GM12878 (cell line): ENCODE results near the gene CDKL5. TPM values are rescaled to one million over a fixed set of nuclear protein-coding genes. Genes with fewer than 3 reads are reported as not detected.

Experiments used
- ATAC-seq: fragments of 200-7000 bp; cut with Tn5 transposase; 3 replicates; pipeline ENCODE4 v1.9.1; 2020; ENCODE audit warnings: mild to moderate bottlenecking, moderate library complexity
- BruUV-seq: library from RNA; stranded (reverse); fragments of 400-500 nt; replicated peaks from 2 replicates; lab custom pipeline; 2021; lab: Mats Ljungman, UMichigan
- CTCF ChIA-PET: fragments of 300-600 bp; sonication (Branson Sonifier 250); formaldehyde crosslinking; extraction: SDS; loops from one replicate; lab custom pipeline; 2021; ENCODE audit warnings: inconsistent platforms; lab: Yijun Ruan, JAX
- POLR2A ChIA-PET: fragments of 350-600 bp; formaldehyde crosslinking; extraction: SDS; loops from one replicate; lab custom pipeline; 2021; ENCODE audit warnings: inconsistent platforms; lab: Charles Lee
- RAD21 ChIA-PET: fragments of 300-600 bp; sonication (Branson Sonifier 250); formaldehyde crosslinking; loops from one replicate; lab custom pipeline; 2023; ENCODE audit warnings: antibody characterized with exemption; ENCODE audit not compliant: unreplicated experiment; lab: Charles Lee
- SMC1A ChIA-PET: fragments of 300-600 bp; sonication (Branson Sonifier 250); formaldehyde crosslinking; loops from one replicate; lab custom pipeline; 2023; ENCODE audit not compliant: unreplicated experiment, uncharacterized antibody; lab: Charles Lee
- DNase-seq: peaks from one replicate; pipeline ENCODE4 v3.0.0-alpha.2; 2011; ENCODE audit warnings: low read depth, low spot score
- FAIRE-seq: peaks from 3 replicates; lab custom pipeline; 2011; peaks lifted over from hg19 to GRCh38; lab: Jason Lieb, UNC
- H2AFZ ChIP-seq: 2 replicates; pipeline ENCODE4 v1.6.0; 2011; ENCODE audit warnings: low read depth, low read length, control low read depth; ENCODE audit not compliant: control insufficient read depth
- H3K27ac ChIP-seq: 2 replicates; pipeline ENCODE4 v1.5.1; 2011; ENCODE audit warnings: control low read depth; ENCODE audit not compliant: control insufficient read depth, insufficient read depth
- H3K27me3 ChIP-seq, 2 experiments: replicated peaks in 1 of 2; 2 replicates each; pipeline versions ENCODE4 v1.6.0 to v1.6.1; 2011; ENCODE audit warnings: low read length in 1 of 2; ENCODE audit not compliant: control insufficient read depth in 2 of 2, insufficient read depth in 2 of 2
- H3K36me3 ChIP-seq, 2 experiments: 2 replicates each; pipeline ENCODE4 v1.5.1; 2011; ENCODE audit warnings: low read length in 1 of 2; ENCODE audit not compliant: control insufficient read depth in 2 of 2, insufficient read depth in 2 of 2
- H3K4me1 ChIP-seq: 2 replicates; pipeline ENCODE4 v1.6.1; 2011; ENCODE audit warnings: mild to moderate bottlenecking, low read length, moderate library complexity, mixed read lengths; ENCODE audit not compliant: control insufficient read depth, insufficient read depth
- H3K4me2 ChIP-seq: 2 replicates; pipeline ENCODE4 v1.6.0; 2011; ENCODE audit warnings: control low read depth; ENCODE audit not compliant: control insufficient read depth, insufficient read depth
- H3K4me3 ChIP-seq: fragments of 200-600 bp; sonication (generic); 2 replicates; pipeline ENCODE4 v1.5.1; 2016
- H3K79me2 ChIP-seq: 2 replicates; pipeline ENCODE4 v1.6.0; 2011; ENCODE audit warnings: low read length; ENCODE audit not compliant: control insufficient read depth, insufficient read depth
- H3K9ac ChIP-seq: 2 replicates; pipeline ENCODE4 v1.8.0; 2011; ENCODE audit warnings: low read length, control low read depth, mixed read lengths; ENCODE audit not compliant: control insufficient read depth, insufficient read depth
- H3K9me3 ChIP-seq: replicated peaks from 3 replicates; pipeline ENCODE4 v1.5.1; 2011; ENCODE audit warnings: mild to moderate bottlenecking, low read length; ENCODE audit not compliant: control insufficient read depth, insufficient read depth
- H4K20me1 ChIP-seq: 2 replicates; pipeline ENCODE4 v1.6.0; 2011; ENCODE audit not compliant: control insufficient read depth, insufficient read depth
- CREM ChIP-seq: IDR thresholded peaks from 2 replicates; pipeline ENCODE4 v1.6.1; 2014; ENCODE audit warnings: antibody characterized with exemption, low read depth
- EGR1 ChIP-seq, 2 experiments: IDR thresholded peaks; 1 replicate in 1 of 2; 2 replicates in 1 of 2; pipeline ENCODE4 v1.6.1; 2011 to 2012; ENCODE audit warnings: low read depth in 2 of 2, low read length in 2 of 2, borderline replicate concordance in 1 of 2, mild to moderate bottlenecking in 1 of 2, moderate library complexity in 1 of 2
- ELK1 ChIP-seq: IDR thresholded peaks from 2 replicates; pipeline ENCODE4 v1.6.1; 2012; ENCODE audit warnings: low read depth, low read length, improper control_type of control experiment
- EZH2 ChIP-seq: IDR thresholded peaks from 2 replicates; pipeline ENCODE4 v1.6.1; 2012; ENCODE audit warnings: low read depth, mild to moderate bottlenecking, control low read depth, inconsistent platforms, low read length, borderline replicate concordance; ENCODE audit not compliant: control insufficient read depth
- GATAD2B ChIP-seq: fragments of 450-650 bp; conservative IDR thresholded peaks from 2 replicates; pipeline ENCODE4 v1.6.1; 2017; ENCODE audit warnings: low read depth, mild to moderate bottlenecking, moderate library complexity
- KAT2A ChIP-seq: conservative IDR thresholded peaks from 2 replicates; pipeline ENCODE4 v1.6.1; 2011; ENCODE audit warnings: low read depth, low read length; ENCODE audit not compliant: control insufficient read depth
- NBN ChIP-seq: fragments of 450-650 bp; IDR thresholded peaks from 2 replicates; pipeline ENCODE4 v1.6.1; 2016
- NR2F1 ChIP-seq: fragments of 450-650 bp; conservative IDR thresholded peaks from 2 replicates; pipeline ENCODE4 v1.6.1; 2017; ENCODE audit warnings: mild to moderate bottlenecking
- POLR2A ChIP-seq: IDR thresholded peaks from 2 replicates; pipeline ENCODE4 v1.6.1; 2011; ENCODE audit warnings: low read depth, mild to moderate bottlenecking, low read length
- SKIL ChIP-seq: fragments of 450-650 bp; IDR thresholded peaks from 2 replicates; pipeline ENCODE4 v1.6.1; 2017; ENCODE audit warnings: mild to moderate bottlenecking, low read depth, inconsistent platforms; ENCODE audit not compliant: poor library complexity, severe bottlenecking
- TCF12 ChIP-seq: IDR thresholded peaks from 2 replicates; pipeline ENCODE4 v1.6.1; 2011; ENCODE audit warnings: low read depth, mild to moderate bottlenecking, low read length
- ZBTB11 ChIP-seq: fragments of 450-650 bp; formaldehyde crosslinking; IDR thresholded peaks from 2 replicates; pipeline ENCODE4 v1.5.0; 2022; ENCODE audit warnings: mild to moderate bottlenecking, missing genetic modification characterization
- WGBS: methylation state at CpG from one replicate; pipeline ENCODE4 v1.1.6; 2016; ENCODE audit warnings: low lambda C conversion rate; ENCODE audit not compliant: insufficient replicate concordance, insufficient coverage; ENCODE audit errors: missing lambda C conversion rate; 5-methylcytosine and 5-hydroxymethylcytosine counted together
- in situ Hi-C: fragments of 300-500 bp; cut with MboI; formaldehyde crosslinking; loops from 9 replicates; pipeline ENCODE4 v1.14.3; 2018; ENCODE audit warnings: mixed read lengths
- intact Hi-C: fragments of 100-400 bp; cut with micrococcal nuclease; formaldehyde crosslinking; loops from one replicate; pipeline ENCODE4 v1.14.2; 2022; ENCODE audit not compliant: unreplicated experiment
- polyA plus RNA-seq, 11 experiments: library from polyadenylated mRNA; depleted of rRNA in 4 of 11; unstranded in 6 of 11; stranded (reverse) in 5 of 11; fragments of >200 nt; fragmentation: Nextera tagmentation in 4 of 11; fragmentation: Illumina TruSeq in 1 of 11; extraction: Ambion mirVana in 4 of 11; extraction: Trizol in 1 of 11; gene quantifications; 1 replicate in 1 of 11; 2 replicates in 10 of 11; pipeline versions ENCODE4 v1.2.1 to v1.2.3, GENCODE V29; 2011 to 2016; ENCODE audit warnings: inconsistent platforms in 2 of 11, missing spikeins in 2 of 11, low read depth in 1 of 11
- total RNA-seq, 4 experiments: library from RNA; depleted of rRNA in 3 of 4; stranded (reverse); fragments of >200 nt in 3 of 4; fragmentation: Illumina TruSeq in 1 of 4; extraction: Trizol in 1 of 4; gene quantifications; 2 replicates each; pipeline versions ENCODE4 v1.2.1 to v1.2.3, GENCODE V29; 2013 to 2021

Gene CDKL5
- total and polyA plus RNA-seq, 10 of the 15 experiments (the other 5 are each of a cell fraction or from before 2014, with no cell fraction given) = 1.4 to 14.5 (median 6.3) TPM

- Histone ChIP-seq H3K9me3 (no peaks in the 10 kb centered on the region), H3K4me1 (no peaks in the 10 kb centered on the region), H3K27me3 (no peaks in the 10 kb centered on the region), H3K4me3 (no peak overlapping the region)
- no peak for ATAC-seq
- BruUV-seq = no TSS peak
- CTCF ChIA-PET = no interaction called here
- SMC1A ChIA-PET = no interaction called here
- no peak for TF ChIP-seq EZH2
- TF ChIP-seq CREM = no peak
- TF ChIP-seq KAT2A = no peak
- no peak for TF ChIP-seq ZBTB11
- no peak for TF ChIP-seq GATAD2B
- TF ChIP-seq TCF12 = no peak
- no peak for TF ChIP-seq EGR1 (IDR thresholded peaks at IDR 0.05; ENCODE audit: borderline replicate concordance in 1 of 2, low read depth in 2 of 2, low read length in 2 of 2)
- TF ChIP-seq SKIL = no peak
- TF ChIP-seq ELK1 = no peak
- TF ChIP-seq NR2F1 = no peak
- TF ChIP-seq NBN = no peak
- no peak for TF ChIP-seq POLR2A
- TF ChIP-seq, all 136 proteins: peak for 0
- DNase-seq (no peak), FAIRE-seq (no peak)
- in situ Hi-C loops = no loop called here
- H3K9ac ChIP-seq = no peak overlapping the region
- RAD21 ChIA-PET = no interaction called here
- POLR2A ChIA-PET = no interaction called here
- WGBS = 13% methylated on average over 3 of the region's 3 CpGs
- H3K27ac ChIP-seq = no peak overlapping the region
- no peaks in the 10 kb centered on the region for H4K20me1 ChIP-seq
- no peak overlapping the region for H2AFZ ChIP-seq
- intact Hi-C loops = no loop called here
- no peaks in the 10 kb centered on the region for H3K79me2 ChIP-seq
- H3K36me3 ChIP-seq = no peaks in the 10 kb centered on the region
- no peak overlapping the region for H3K4me2 ChIP-seq
These were observed 133.4 kb downstream of the CDKL5 start for GRCh38 chrX:18558799-18559198.
